22Rv1 (cell line): ENCODE data around the gene GRIK4.
"Not testable (repeated sequence)": the region's sequence is repeated elsewhere in the genome, so short reads cannot be mapped to it uniquely, and the experiment has no call there.

Source experiments
- H3K27ac ChIP-seq: fragments of 450-650 bp; 2 replicates; pipeline ENCODE4 v1.5.1; 2017
- ZFX ChIP-seq: fragments of 450-650 bp; IDR thresholded peaks from 2 replicates; pipeline ENCODE4 v1.6.1; 2017; ENCODE audit warnings: antibody characterized with exemption, borderline replicate concordance
- TF ChIP-seq, protein P1 (sequence below): fragments of 450-650 bp; IDR thresholded peaks from 2 replicates; pipeline ENCODE4 v1.5.1; 2017; ENCODE audit warnings: mild to moderate bottlenecking

GRIK4 gene

DNA sequence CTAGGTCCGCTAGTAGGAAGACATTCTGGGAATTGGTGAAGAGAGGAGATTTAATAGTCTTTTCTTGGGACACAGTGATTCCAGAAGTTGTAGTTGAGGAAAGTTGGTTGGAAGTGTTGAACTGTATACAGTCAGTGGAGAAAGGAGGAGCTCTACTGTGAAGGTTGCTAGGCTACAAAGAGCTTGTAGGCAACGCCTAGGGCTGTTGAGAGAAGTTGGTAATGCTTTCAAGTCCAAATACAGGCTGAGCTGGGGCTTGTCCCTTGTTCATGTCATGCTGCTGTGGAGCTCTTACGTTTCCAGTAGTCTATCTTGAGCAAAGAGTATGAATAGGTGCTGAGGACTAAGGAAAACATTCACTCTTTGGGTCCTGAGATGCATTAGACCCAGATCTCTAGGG is 513.4 kb downstream of the GRIK4 start:
- H3K27ac ChIP-seq = peak overlapping the region; percentile 53
- TF ChIP-seq ZFX = no peak
- TF ChIP-seq, protein P1, sequence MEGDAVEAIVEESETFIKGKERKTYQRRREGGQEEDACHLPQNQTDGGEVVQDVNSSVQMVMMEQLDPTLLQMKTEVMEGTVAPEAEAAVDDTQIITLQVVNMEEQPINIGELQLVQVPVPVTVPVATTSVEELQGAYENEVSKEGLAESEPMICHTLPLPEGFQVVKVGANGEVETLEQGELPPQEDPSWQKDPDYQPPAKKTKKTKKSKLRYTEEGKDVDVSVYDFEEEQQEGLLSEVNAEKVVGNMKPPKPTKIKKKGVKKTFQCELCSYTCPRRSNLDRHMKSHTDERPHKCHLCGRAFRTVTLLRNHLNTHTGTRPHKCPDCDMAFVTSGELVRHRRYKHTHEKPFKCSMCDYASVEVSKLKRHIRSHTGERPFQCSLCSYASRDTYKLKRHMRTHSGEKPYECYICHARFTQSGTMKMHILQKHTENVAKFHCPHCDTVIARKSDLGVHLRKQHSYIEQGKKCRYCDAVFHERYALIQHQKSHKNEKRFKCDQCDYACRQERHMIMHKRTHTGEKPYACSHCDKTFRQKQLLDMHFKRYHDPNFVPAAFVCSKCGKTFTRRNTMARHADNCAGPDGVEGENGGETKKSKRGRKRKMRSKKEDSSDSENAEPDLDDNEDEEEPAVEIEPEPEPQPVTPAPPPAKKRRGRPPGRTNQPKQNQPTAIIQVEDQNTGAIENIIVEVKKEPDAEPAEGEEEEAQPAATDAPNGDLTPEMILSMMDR = no peak

DNA sequence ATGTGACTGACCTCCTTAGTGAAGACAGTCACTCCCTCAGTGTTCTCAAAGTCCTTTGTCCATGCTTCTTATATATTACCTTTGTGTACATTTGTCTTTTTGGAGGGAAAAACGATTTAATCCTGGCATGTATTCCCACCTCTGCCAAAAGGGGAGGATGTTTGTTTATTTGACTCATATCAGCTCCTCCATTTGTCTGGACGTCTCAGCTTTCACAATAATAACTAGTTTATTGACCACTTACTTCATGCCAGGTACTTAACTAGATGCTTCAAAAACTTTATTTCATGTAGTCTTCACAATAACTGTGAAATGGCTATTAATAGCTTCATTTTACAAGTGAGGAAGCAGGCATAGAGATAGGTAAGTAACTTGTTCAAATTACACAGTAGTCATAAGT is 517.6 kb downstream of the GRIK4 start:
- TF ChIP-seq ZFX = no peak
- TF ChIP-seq, protein P1 = no peak

DNA sequence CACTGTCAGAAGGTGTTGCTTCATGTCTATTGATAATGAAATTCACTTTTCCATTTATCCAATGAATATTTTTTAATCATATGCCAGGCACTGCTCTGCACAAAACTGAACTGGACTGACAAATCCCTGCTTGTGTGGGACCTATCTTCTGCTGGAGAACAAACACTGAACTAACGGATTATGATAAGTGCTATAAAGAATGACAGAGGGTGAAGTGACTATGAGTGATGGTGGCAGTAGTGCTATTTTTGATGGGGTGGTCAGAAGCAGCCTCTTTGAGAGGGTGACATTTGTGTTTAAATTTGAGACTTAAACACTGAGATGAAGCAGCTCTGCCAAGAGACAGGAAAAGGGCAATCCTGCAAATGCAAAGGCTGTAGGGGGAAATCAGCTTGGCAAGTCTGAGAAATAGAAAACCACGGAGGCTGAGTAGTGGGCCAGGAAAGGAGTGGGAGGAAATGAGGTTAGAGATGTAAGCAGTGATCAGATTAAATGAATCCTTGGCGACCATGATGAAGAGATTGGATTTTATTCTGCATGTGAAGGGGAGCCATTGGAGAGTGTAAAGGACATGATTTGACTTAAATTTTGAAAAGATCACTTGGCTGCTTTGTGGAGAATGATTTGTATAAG is 518.4 kb downstream of the GRIK4 start:
- no peak overlapping the region for H3K27ac ChIP-seq
- no peak for TF ChIP-seq ZFX
- TF ChIP-seq, protein P1 = no peak

More for the DNA sequence above, 517.6 kb downstream of the GRIK4 start:
- H3K27ac ChIP-seq = no peak overlapping the region

DNA sequence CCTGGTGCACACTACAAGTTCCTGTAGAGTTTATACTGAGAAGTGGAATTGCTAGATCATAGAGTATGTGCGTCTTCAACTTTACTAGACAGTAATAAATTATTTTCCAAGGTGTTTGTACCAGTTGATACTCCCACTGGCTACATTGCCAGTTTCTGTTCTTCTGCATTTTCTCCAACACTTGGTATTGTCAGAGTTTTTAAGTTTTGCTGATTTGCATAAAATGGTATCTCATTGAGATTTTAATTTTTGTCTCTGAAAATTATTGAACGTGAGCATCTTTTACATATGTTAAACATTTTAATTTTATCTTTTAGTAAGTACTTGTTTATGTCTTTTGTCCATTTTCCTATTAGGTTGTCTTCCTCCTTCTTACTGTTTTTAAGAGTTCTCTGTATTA is 519.6 kb downstream of the GRIK4 start:
- H3K27ac ChIP-seq = no peak overlapping the region
- TF ChIP-seq, protein P1 = no peak
- TF ChIP-seq ZFX = no peak

DNA sequence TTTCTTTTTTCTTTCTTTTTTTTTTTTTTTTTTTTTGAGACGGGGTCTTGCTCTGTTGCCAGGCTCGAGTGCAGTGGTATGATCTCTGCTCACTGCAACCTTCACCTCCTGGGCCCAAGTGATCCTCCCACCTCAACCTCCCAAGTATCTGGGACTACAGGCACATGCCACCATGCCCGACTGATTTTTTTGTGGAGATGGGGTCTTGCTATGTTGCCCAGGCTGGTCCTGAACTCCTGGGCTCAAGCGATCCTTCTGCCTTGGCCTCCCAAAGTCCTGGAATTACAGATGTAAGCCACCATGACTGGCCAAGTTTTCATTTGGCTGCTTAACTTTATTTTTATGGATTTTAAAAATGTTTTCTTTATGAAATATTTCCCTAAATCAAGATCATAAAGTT is 520.1 kb downstream of the GRIK4 start:
- not testable (repeated sequence) for H3K27ac ChIP-seq

DNA sequence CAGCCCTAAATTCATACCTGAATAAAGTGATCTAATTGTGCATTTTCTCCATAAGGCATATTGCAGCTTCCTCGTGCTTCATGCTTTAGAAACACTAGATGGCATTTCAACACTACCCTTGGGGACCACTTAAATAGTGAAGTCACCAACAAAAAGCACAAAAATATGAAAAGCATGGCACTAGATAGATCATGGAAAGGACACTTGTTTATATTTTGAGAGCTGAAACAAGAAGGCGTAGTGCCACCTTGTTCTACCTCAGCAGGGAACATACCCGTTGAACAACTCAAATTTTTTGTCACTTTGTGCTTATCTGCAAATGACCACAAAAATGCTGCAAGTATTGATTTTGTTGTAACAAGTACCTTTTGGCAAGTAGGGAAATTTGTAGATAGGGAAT is 521.0 kb downstream of the GRIK4 start:
- no peak overlapping the region for H3K27ac ChIP-seq
- TF ChIP-seq, protein P1 = no peak
- TF ChIP-seq ZFX = no peak

DNA sequence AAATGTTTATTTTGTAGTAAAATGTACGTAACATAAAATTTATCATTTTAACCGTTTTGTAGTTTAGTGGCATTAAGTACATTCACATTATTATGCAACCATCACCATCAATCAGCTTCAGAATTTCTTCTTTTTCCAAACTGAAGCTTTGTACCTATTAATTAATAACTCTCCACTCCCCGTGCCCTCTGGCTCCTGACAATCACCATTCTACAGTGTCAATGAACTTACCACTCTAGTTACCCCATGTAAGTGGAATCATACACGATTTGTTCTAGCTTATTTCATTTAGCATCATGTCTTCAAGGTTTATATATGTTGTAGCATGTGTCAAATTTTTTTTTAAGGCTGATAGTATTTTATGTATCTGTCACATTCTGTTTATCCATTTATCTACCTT is 522.1 kb downstream of the GRIK4 start:
- TF ChIP-seq, protein P1 = no peak
- no peak for TF ChIP-seq ZFX
- H3K27ac ChIP-seq = no peak overlapping the region
